Measurements from ENCODE around the gene RBM23. TPM values are rescaled to one million over a fixed set of nuclear protein-coding genes. Genes with fewer than 3 reads are reported as not detected.
"Not testable (repeated sequence)": the region's sequence is repeated elsewhere in the genome, so short reads cannot be mapped to it uniquely, and the experiment has no call there.

The RBM23 gene
- total RNA-seq, 1 experiment from 2014 or later, result 78.9 TPM

GRCh38 chr14:22952418-22952817 is 33.5 kb upstream of the RBM23 start:
- Histone ChIP-seq H3K79me2 (ENCODE audit: low read length) (peaks cover 14% of the 10 kb centered on the region), H2AFZ (ENCODE audit: low read length) (no peak overlapping the region), H3K9me3 (ENCODE audit: low read length) (no peaks in the 10 kb centered on the region), H3K4me2 (ENCODE audit: low read length) (no peak overlapping the region), H3K4me1 (ENCODE audit: insufficient read depth, low read length) (peaks cover 12% of the 10 kb centered on the region), H3K9ac (ENCODE audit: low read length) (no peak overlapping the region), H3K27ac (ENCODE audit: low read length) (no peak overlapping the region), H3K4me3 (ENCODE audit: low read length) (no peak overlapping the region), H3K9me2 (replicated peaks; ENCODE audit: low read length) (no peaks in the 10 kb centered on the region), H3F3A (ENCODE audit: low read length, unreplicated experiment) (no peaks in the 10 kb centered on the region), H4K20me1 (ENCODE audit: low read length) (no peaks in the 10 kb centered on the region), H3K27me3 (ENCODE audit: low read length) (no peaks in the 10 kb centered on the region), H3K36me3 (ENCODE audit: low read depth, low read length) (peaks cover 12% of the 10 kb centered on the region)
- no peak for DNase-seq
- TF ChIP-seq EZH2phosphoT487 (IDR thresholded peaks at IDR 0.05; ENCODE audit: borderline replicate concordance, low read length) (no peak), EZH2 (IDR thresholded peaks at IDR 0.05; ENCODE audit: low read length, unreplicated experiment) (no peak), CTCF (conservative IDR thresholded peaks at IDR 0.05; ENCODE audit: low read depth, low read length) (no peak)
- ChIA-PET CTCF (no interaction called here), POLR2A (ENCODE audit: unreplicated experiment) (no interaction called here)
- ATAC-seq, result no peak
- BruUV-seq (replicated peaks), result no TSS peak
- intact Hi-C loops (cut with micrococcal nuclease), result no loop called here

DNA sequence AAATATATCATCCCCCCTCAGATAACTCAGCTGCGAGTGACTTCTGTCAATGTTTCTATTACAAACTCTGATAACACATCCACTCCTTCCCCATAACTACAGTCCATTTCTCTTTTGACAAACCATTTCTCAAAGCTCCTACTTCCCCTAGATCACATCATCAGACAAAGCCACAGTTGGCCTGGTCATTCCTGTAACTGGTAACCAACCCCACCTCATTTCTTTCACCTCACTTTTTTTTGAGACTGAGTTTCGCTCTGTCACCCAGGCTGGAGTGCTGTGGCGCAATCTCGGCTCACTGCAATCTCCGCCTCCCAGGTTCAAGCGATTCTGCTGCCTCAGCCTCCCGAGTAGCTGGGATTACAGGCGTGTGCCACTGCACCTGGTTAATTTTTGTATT is 32.8 kb upstream of the RBM23 start:
- H3K4me2 ChIP-seq (ENCODE audit: low read length); H3K9me2 ChIP-seq (replicated peaks; ENCODE audit: low read length); H3K27me3 ChIP-seq (ENCODE audit: low read length); ATAC-seq; H3K9me3 ChIP-seq (ENCODE audit: low read length); POLR2A ChIA-PET (ENCODE audit: unreplicated experiment); H2AFZ ChIP-seq (ENCODE audit: low read length); CTCF ChIA-PET; H3K27ac ChIP-seq (ENCODE audit: low read length); DNase-seq; H3F3A ChIP-seq (ENCODE audit: low read length, unreplicated experiment); BruUV-seq (replicated peaks); intact Hi-C loops (cut with micrococcal nuclease); H4K20me1 ChIP-seq (ENCODE audit: low read length); H3K9ac ChIP-seq (ENCODE audit: low read length); H3K4me3 ChIP-seq (ENCODE audit: low read length): not testable (repeated sequence)
- Histone ChIP-seq H3K36me3 (ENCODE audit: low read depth, low read length) (peaks cover 12% of the 10 kb centered on the region), H3K79me2 (ENCODE audit: low read length) (peaks cover 14% of the 10 kb centered on the region), H3K4me1 (ENCODE audit: insufficient read depth, low read length) (peaks cover 12% of the 10 kb centered on the region)

DNA sequence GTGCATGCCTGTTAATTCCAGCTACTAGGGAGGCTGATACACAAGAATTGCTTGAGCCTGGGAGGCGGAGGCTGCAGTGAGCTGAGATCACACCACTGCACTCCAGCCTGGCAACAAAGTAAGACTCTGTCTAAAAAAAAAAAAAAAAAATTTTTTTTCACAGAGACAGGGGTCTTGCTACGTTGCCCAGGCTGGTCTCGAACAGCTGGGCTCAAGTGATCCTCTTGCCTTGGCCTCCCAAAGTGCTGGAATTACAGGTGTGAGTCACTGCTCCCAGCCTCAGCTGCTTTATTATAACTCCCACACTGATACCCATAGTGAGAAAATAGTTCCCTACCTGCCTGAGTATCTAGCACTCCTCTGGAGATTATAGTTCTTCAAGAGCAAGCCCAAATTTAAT is 26.7 kb upstream of the RBM23 start:
- intact Hi-C loops (cut with micrococcal nuclease), result no loop called here
- Histone ChIP-seq H4K20me1 (ENCODE audit: low read length) (no peaks in the 10 kb centered on the region), H3K9me2 (replicated peaks; ENCODE audit: low read length) (no peaks in the 10 kb centered on the region), H3F3A (ENCODE audit: low read length, unreplicated experiment) (no peaks in the 10 kb centered on the region), H2AFZ (ENCODE audit: low read length) (no peak overlapping the region), H3K4me1 (ENCODE audit: insufficient read depth, low read length) (no peaks in the 10 kb centered on the region), H3K27me3 (ENCODE audit: low read length) (no peaks in the 10 kb centered on the region), H3K79me2 (ENCODE audit: low read length) (no peaks in the 10 kb centered on the region), H3K4me3 (ENCODE audit: low read length) (no peak overlapping the region), H3K9ac (ENCODE audit: low read length) (no peak overlapping the region), H3K27ac (ENCODE audit: low read length) (no peak overlapping the region), H3K36me3 (ENCODE audit: low read depth, low read length) (peaks cover 2% of the 10 kb centered on the region), H3K4me2 (ENCODE audit: low read length) (no peak overlapping the region), H3K9me3 (ENCODE audit: low read length) (no peaks in the 10 kb centered on the region)
- ATAC-seq, result no peak
- BruUV-seq (replicated peaks), result no TSS peak
- POLR2A ChIA-PET (ENCODE audit: unreplicated experiment), result no interaction called here
- no peak for DNase-seq
- CTCF ChIA-PET, result no interaction called here
- TF ChIP-seq CTCF (conservative IDR thresholded peaks at IDR 0.05; ENCODE audit: low read depth, low read length), result no peak
- no peak for TF ChIP-seq EZH2 (IDR thresholded peaks at IDR 0.05; ENCODE audit: low read length, unreplicated experiment)
- TF ChIP-seq EZH2phosphoT487 (IDR thresholded peaks at IDR 0.05; ENCODE audit: borderline replicate concordance, low read length), result no peak

Measured in PC-3 (cell line).